Caco-2 (cell line): ENCODE data around the gene EIF4ENIF1. TPM values are rescaled to one million over a fixed set of nuclear protein-coding genes. Genes with fewer than 3 reads are reported as not detected.

Experiments
- BruUV-seq: library from RNA; stranded (reverse); fragments of 400-500 nt; replicated peaks from 2 replicates; lab custom pipeline; 2021; lab: Mats Ljungman, UMichigan
- CTCF ChIA-PET: fragments of 300-600 bp; sonication (Branson Sonifier 250); formaldehyde crosslinking; loops from one replicate; lab custom pipeline; 2022; ENCODE audit warnings: antibody characterized with exemption; lab: Charles Lee
- POLR2A ChIA-PET: fragments of 300-600 bp; sonication (Branson Sonifier 250); formaldehyde crosslinking; loops from one replicate; lab custom pipeline; 2022; ENCODE audit warnings: antibody characterized with exemption; lab: Charles Lee
- DNase-seq, 2 experiments: peaks; one replicate each; pipeline versions ENCODE4 v3.0.0 to v3.0.0-alpha.2; 2020 to 2022
- H3K27me3 ChIP-seq: replicated peaks from 2 replicates; pipeline ENCODE4 v1.6.0; 2011; ENCODE audit warnings: low read length; ENCODE audit not compliant: control insufficient read depth, insufficient read depth
- H3K36me3 ChIP-seq: 2 replicates; pipeline ENCODE4 v1.5.1; 2011; ENCODE audit warnings: low read length; ENCODE audit not compliant: control insufficient read depth, insufficient read depth
- H3K4me1 ChIP-seq: fragments of 250-450 bp; sonication (Bioruptor Pico); 2 replicates; pipeline ENCODE4 v1.5.1; 2020; ENCODE audit warnings: mild to moderate bottlenecking
- H3K4me3 ChIP-seq: 2 replicates; pipeline ENCODE4 v1.5.1; 2011; ENCODE audit warnings: low read depth, mild to moderate bottlenecking, control low read depth, low read length
- H3K9me3 ChIP-seq: fragments of 250-450 bp; sonication (Bioruptor Pico); 2 replicates; pipeline ENCODE4 v1.5.1; 2020; ENCODE audit warnings: mild to moderate bottlenecking, moderate library complexity
- H3K27ac Mint-ChIP-seq: one replicate; pipeline ENCODE4 v1.8.0; 2022; ENCODE audit warnings: mixed read lengths; ENCODE audit not compliant: unreplicated experiment
- H3K27me3 Mint-ChIP-seq: one replicate; pipeline ENCODE4 v1.8.0; 2022; ENCODE audit warnings: mixed read lengths; ENCODE audit not compliant: insufficient read depth, unreplicated experiment
- H3K36me3 Mint-ChIP-seq: one replicate; pipeline ENCODE4 v1.8.0; 2022; ENCODE audit warnings: mild to moderate bottlenecking, mixed read lengths; ENCODE audit not compliant: insufficient read depth, unreplicated experiment
- H3K4me1 Mint-ChIP-seq: one replicate; pipeline ENCODE4 v1.8.0; 2022; ENCODE audit warnings: low read depth, mixed read lengths; ENCODE audit not compliant: unreplicated experiment
- H3K4me3 Mint-ChIP-seq: one replicate; pipeline ENCODE4 v1.8.0; 2022; ENCODE audit warnings: mild to moderate bottlenecking, moderate library complexity, mixed read lengths; ENCODE audit not compliant: unreplicated experiment
- H3K9me3 Mint-ChIP-seq: one replicate; pipeline ENCODE4 v1.8.0; 2022; ENCODE audit warnings: mixed read lengths; ENCODE audit not compliant: unreplicated experiment
- CTCF ChIP-seq, 2 experiments: fragments of 200-600 bp in 1 of 2; IDR thresholded peaks; 1 replicate in 1 of 2; 2 replicates in 1 of 2; pipeline versions ENCODE4 v1.5.1 to v1.8.0; 2011 to 2022; ENCODE audit warnings: antibody characterized with exemption in 1 of 2, control low read depth in 1 of 2, inconsistent platforms in 1 of 2, low read depth in 1 of 2, low read length in 1 of 2, mild to moderate bottlenecking in 1 of 2, moderate library complexity in 1 of 2; ENCODE audit not compliant: insufficient read depth in 1 of 2, severe bottlenecking in 1 of 2, unreplicated experiment in 1 of 2
- intact Hi-C: fragments of 100-400 bp; cut with micrococcal nuclease; formaldehyde crosslinking; loops from one replicate; pipeline ENCODE4 v1.10.0; 2022; ENCODE audit not compliant: unreplicated experiment
- total RNA-seq: library from RNA; stranded (reverse); gene quantifications from 2 replicates; pipeline ENCODE4 v1.2.3, GENCODE V29; 2022

The EIF4ENIF1 gene
- total RNA-seq, 1 experiment from 2014 or later = 39.7 TPM

DNA sequence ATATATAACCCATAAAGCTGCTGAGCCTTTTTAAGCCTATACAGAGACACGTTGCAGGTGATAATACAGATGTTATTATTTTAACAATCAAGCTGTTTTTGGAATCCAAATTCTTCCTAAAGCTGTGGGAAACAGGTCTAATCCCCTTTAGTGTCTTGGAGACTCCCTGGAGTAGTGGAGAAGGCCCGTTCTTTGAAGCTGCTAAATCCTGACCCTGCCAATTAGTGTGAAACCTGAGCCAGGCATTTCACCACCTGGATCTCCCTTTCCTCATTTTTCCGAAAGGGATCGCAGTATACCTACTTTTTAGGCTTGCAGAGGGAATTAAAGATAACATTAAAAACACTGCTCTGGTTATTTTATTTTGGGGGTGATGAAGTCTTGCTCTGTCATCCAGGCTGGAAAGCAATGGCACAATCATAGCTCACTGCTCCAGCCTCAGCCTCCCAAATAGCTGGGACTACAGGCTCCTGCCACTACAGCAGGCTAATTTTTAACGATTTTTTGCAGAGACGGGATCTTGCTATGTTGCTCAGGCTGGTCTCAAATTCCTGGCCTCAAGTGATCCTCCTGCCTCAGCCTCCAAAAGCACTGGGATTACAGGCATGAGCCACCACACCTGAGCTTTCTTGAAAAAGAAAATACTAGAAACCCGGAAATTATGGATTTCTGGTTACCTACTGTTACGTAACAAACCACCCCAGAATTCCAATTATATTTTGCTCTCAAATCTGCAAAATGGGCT is 1.7 kb upstream of the EIF4ENIF1 start:
- BruUV-seq = no TSS peak
- peaks cover 14% of the 10 kb centered on the region for H3K4me1 ChIP-seq
- POLR2A ChIA-PET = no interaction called here
- H3K27ac Mint-ChIP-seq = peak overlapping the region; percentile 87
- peaks cover 18% of the 10 kb centered on the region for H3K36me3 Mint-ChIP-seq
- intact Hi-C loops = no loop called here
- no peaks in the 10 kb centered on the region for H3K9me3 Mint-ChIP-seq
- no peaks in the 10 kb centered on the region for H3K27me3 Mint-ChIP-seq
- CTCF ChIA-PET = no interaction called here
- no peaks in the 10 kb centered on the region for H3K4me1 Mint-ChIP-seq
- H3K4me3 ChIP-seq = no peak overlapping the region; the same call in 1 of the 2 replicates
- TF ChIP-seq CTCF (IDR thresholded peaks at IDR 0.05; ENCODE audit: insufficient read depth in 1 of 2, low read depth in 1 of 2, low read length in 1 of 2, severe bottlenecking in 1 of 2, unreplicated experiment in 1 of 2) = no peak
- H3K27me3 ChIP-seq = no peaks in the 10 kb centered on the region
- H3K36me3 ChIP-seq = no peaks in the 10 kb centered on the region
- no peak for DNase-seq
- peak overlapping the region; percentile 95 for H3K4me3 Mint-ChIP-seq
- H3K9me3 ChIP-seq = no peaks in the 10 kb centered on the region

DNA sequence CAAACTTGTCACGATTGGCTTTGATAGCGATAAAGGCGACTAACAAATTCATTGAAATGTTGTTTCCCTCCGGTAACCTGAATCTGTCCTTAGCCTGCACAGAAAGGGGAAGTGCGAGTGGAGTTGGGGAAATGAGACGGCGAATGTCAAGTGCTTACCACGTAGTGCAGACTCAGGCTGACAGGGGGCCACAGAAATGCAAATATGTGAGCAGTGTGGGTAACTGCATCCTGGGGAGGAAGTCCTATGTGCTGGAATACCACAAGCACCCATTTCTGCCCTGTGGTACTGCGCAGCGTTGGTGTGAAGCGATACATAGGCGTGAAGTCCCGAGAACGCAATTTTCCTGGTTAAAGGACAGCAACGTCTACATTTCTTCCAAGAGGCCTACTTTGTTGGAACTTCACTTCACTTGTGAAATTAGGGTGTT is 869 bp upstream of the EIF4ENIF1 start:
- Mint-ChIP-seq H3K4me1 (no peaks in the 10 kb centered on the region), H3K27me3 (no peaks in the 10 kb centered on the region), H3K36me3 (peaks cover 22% of the 10 kb centered on the region), H3K4me3 (peak overlapping the region; percentile 95), H3K9me3 (no peaks in the 10 kb centered on the region), H3K27ac (peak overlapping the region; percentile 87)
- Histone ChIP-seq H3K4me3 (peak overlapping the region; percentile 78), H3K27me3 (no peaks in the 10 kb centered on the region), H3K9me3 (no peaks in the 10 kb centered on the region), H3K4me1 (peaks cover 14% of the 10 kb centered on the region), H3K36me3 (no peaks in the 10 kb centered on the region)
- peak; percentile 46 to 48 for DNase-seq
- ChIA-PET POLR2A (no interaction called here), CTCF (no interaction called here)
- TF ChIP-seq CTCF (IDR thresholded peaks at IDR 0.05; ENCODE audit: insufficient read depth in 1 of 2, low read depth in 1 of 2, low read length in 1 of 2, severe bottlenecking in 1 of 2, unreplicated experiment in 1 of 2) = no peak
- TSS peak; percentile 64 for BruUV-seq
- intact Hi-C loops = no loop called here

DNA sequence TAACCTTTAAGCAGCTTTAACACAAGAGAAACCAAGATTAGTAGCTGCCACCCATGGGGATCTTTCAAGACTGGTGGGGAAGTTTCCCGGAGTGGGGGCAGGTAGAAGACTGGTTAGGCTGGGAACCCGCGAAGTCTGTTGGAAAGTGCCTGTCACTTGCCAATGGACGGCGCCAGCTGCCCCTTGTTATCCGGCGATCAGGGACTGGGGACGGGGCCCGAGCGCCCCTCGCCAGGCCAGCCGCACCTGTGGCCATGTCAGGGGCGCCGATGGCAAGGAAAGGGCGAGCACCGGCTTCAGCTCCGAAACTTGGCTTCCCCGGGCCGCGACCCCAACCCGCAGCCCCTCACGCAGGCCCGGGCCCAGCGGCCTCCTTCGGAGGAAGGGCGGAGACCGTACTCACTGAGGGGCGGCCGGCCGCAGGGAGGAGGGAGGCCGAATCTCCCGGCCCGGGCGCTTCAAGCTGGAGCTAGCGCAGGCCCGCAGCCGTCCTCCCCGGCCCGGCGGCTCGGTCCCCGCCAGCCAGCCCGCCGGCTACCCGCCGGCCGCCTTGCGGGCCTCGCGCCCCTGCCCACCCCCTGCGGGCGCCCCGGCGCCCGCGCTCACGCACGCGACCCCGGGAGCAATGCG is 539 bp downstream of the EIF4ENIF1 start:
- CTCF ChIA-PET = interaction anchor here (0.6 to 1.7 kb wide), 2 partner anchors 37 to 1909 kb away, joined by 4 to 8 read pairs; no protein-coding TSS in a partner anchor
- H3K27me3 ChIP-seq = no peaks in the 10 kb centered on the region
- DNase-seq = peak in 1 of 2 experiments; percentile 57
- TF ChIP-seq CTCF (IDR thresholded peaks at IDR 0.05; ENCODE audit: insufficient read depth in 1 of 2, low read depth in 1 of 2, low read length in 1 of 2, severe bottlenecking in 1 of 2, unreplicated experiment in 1 of 2) = peak in 1 of 2 experiments; percentile 4
- Mint-ChIP-seq H3K27ac (peak overlapping the region; percentile 87), H3K4me3 (peak overlapping the region; percentile 95), H3K36me3 (peaks cover 36% of the 10 kb centered on the region), H3K4me1 (no peaks in the 10 kb centered on the region), H3K9me3 (no peaks in the 10 kb centered on the region), H3K27me3 (no peaks in the 10 kb centered on the region)
- no peaks in the 10 kb centered on the region for H3K36me3 ChIP-seq
- intact Hi-C loops = no loop called here
- no TSS peak for BruUV-seq
- no peaks in the 10 kb centered on the region for H3K9me3 ChIP-seq
- POLR2A ChIA-PET = interaction anchor here (0.6 kb wide), 1 partner anchor 21 kb away, joined by 6 read pairs; no protein-coding TSS in a partner anchor
- peaks cover 14% of the 10 kb centered on the region for H3K4me1 ChIP-seq
- peak overlapping the region; percentile 78 for H3K4me3 ChIP-seq
